GM12878 (cell line): ENCODE data around the gene MSANTD2. TPM values are rescaled to one million over a fixed set of nuclear protein-coding genes. Genes with fewer than 3 reads are reported as not detected.
A peak's percentile ranks its signal among the peaks of the same experiment; 100 is the strongest.

ENCODE experiments used
- ATAC-seq: fragments of 200-7000 bp; cut with Tn5 transposase; 3 replicates; pipeline ENCODE4 v1.9.1; 2020; ENCODE audit warnings: mild to moderate bottlenecking, moderate library complexity
- BruUV-seq: library from RNA; stranded (reverse); fragments of 400-500 nt; replicated peaks from 2 replicates; lab custom pipeline; 2021; lab: Mats Ljungman, UMichigan
- CTCF ChIA-PET: fragments of 300-600 bp; sonication (Branson Sonifier 250); formaldehyde crosslinking; extraction: SDS; loops from one replicate; lab custom pipeline; 2021; ENCODE audit warnings: inconsistent platforms; lab: Yijun Ruan, JAX
- POLR2A ChIA-PET: fragments of 350-600 bp; formaldehyde crosslinking; extraction: SDS; loops from one replicate; lab custom pipeline; 2021; ENCODE audit warnings: inconsistent platforms; lab: Charles Lee
- RAD21 ChIA-PET: fragments of 300-600 bp; sonication (Branson Sonifier 250); formaldehyde crosslinking; loops from one replicate; lab custom pipeline; 2023; ENCODE audit warnings: antibody characterized with exemption; ENCODE audit not compliant: unreplicated experiment; lab: Charles Lee
- SMC1A ChIA-PET: fragments of 300-600 bp; sonication (Branson Sonifier 250); formaldehyde crosslinking; loops from one replicate; lab custom pipeline; 2023; ENCODE audit not compliant: unreplicated experiment, uncharacterized antibody; lab: Charles Lee
- DNase-seq: peaks from one replicate; pipeline ENCODE4 v3.0.0-alpha.2; 2011; ENCODE audit warnings: low read depth, low spot score
- FAIRE-seq: peaks from 3 replicates; lab custom pipeline; 2011; peaks lifted over from hg19 to GRCh38; lab: Jason Lieb, UNC
- H2AFZ ChIP-seq: 2 replicates; pipeline ENCODE4 v1.6.0; 2011; ENCODE audit warnings: low read depth, low read length, control low read depth; ENCODE audit not compliant: control insufficient read depth
- H3K27ac ChIP-seq: 2 replicates; pipeline ENCODE4 v1.5.1; 2011; ENCODE audit warnings: control low read depth; ENCODE audit not compliant: control insufficient read depth, insufficient read depth
- H3K27me3 ChIP-seq, 2 experiments: replicated peaks in 1 of 2; 2 replicates each; pipeline versions ENCODE4 v1.6.0 to v1.6.1; 2011; ENCODE audit warnings: low read length in 1 of 2; ENCODE audit not compliant: control insufficient read depth in 2 of 2, insufficient read depth in 2 of 2
- H3K36me3 ChIP-seq, 2 experiments: 2 replicates each; pipeline ENCODE4 v1.5.1; 2011; ENCODE audit warnings: low read length in 1 of 2; ENCODE audit not compliant: control insufficient read depth in 2 of 2, insufficient read depth in 2 of 2
- H3K4me1 ChIP-seq: 2 replicates; pipeline ENCODE4 v1.6.1; 2011; ENCODE audit warnings: mild to moderate bottlenecking, low read length, moderate library complexity, mixed read lengths; ENCODE audit not compliant: control insufficient read depth, insufficient read depth
- H3K4me2 ChIP-seq: 2 replicates; pipeline ENCODE4 v1.6.0; 2011; ENCODE audit warnings: control low read depth; ENCODE audit not compliant: control insufficient read depth, insufficient read depth
- H3K4me3 ChIP-seq: fragments of 200-600 bp; sonication (generic); 2 replicates; pipeline ENCODE4 v1.5.1; 2016
- H3K79me2 ChIP-seq: 2 replicates; pipeline ENCODE4 v1.6.0; 2011; ENCODE audit warnings: low read length; ENCODE audit not compliant: control insufficient read depth, insufficient read depth
- H3K9ac ChIP-seq: 2 replicates; pipeline ENCODE4 v1.8.0; 2011; ENCODE audit warnings: low read length, control low read depth, mixed read lengths; ENCODE audit not compliant: control insufficient read depth, insufficient read depth
- H3K9me3 ChIP-seq: replicated peaks from 3 replicates; pipeline ENCODE4 v1.5.1; 2011; ENCODE audit warnings: mild to moderate bottlenecking, low read length; ENCODE audit not compliant: control insufficient read depth, insufficient read depth
- H4K20me1 ChIP-seq: 2 replicates; pipeline ENCODE4 v1.6.0; 2011; ENCODE audit not compliant: control insufficient read depth, insufficient read depth
- ATF2 ChIP-seq: IDR thresholded peaks from 2 replicates; pipeline ENCODE4 v1.6.1; 2012; ENCODE audit warnings: low read length, inconsistent platforms
- BACH1 ChIP-seq: fragments of 450-650 bp; IDR thresholded peaks from 2 replicates; pipeline ENCODE4 v1.6.1; 2017; ENCODE audit warnings: mild to moderate bottlenecking, borderline replicate concordance
- BHLHE40 ChIP-seq, 2 experiments: fragments of 450-650 bp in 1 of 2; IDR thresholded peaks; 2 replicates each; pipeline ENCODE4 v1.6.1; 2011 to 2017; ENCODE audit warnings: low read depth in 2 of 2, borderline replicate concordance in 1 of 2, improper control_type of control experiment in 1 of 2, low read length in 1 of 2, mild to moderate bottlenecking in 1 of 2
- EP300 ChIP-seq, 2 experiments: fragments of 150-350 bp in 1 of 2; IDR thresholded peaks; 2 replicates each; pipeline ENCODE4 v1.6.1; 2011 to 2012; ENCODE audit warnings: low read depth in 2 of 2, low read length in 2 of 2, borderline replicate concordance in 1 of 2, improper control_type of control experiment in 1 of 2, inconsistent platforms in 1 of 2; ENCODE audit not compliant: control insufficient read depth in 1 of 2
- HCFC1 ChIP-seq: fragments of 150-350 bp; IDR thresholded peaks from 2 replicates; pipeline ENCODE4 v1.6.1; 2014; ENCODE audit warnings: low read length
- JUND ChIP-seq: IDR thresholded peaks from 2 replicates; pipeline ENCODE4 v1.6.1; 2012; ENCODE audit warnings: low read depth, mild to moderate bottlenecking, low read length, improper control_type of control experiment, moderate library complexity
- MTA2 ChIP-seq: fragments of 450-650 bp; IDR thresholded peaks from 2 replicates; pipeline ENCODE4 v1.6.1; 2016; ENCODE audit warnings: low read depth, mild to moderate bottlenecking, moderate library complexity
- PAX5 ChIP-seq: IDR thresholded peaks from 2 replicates; pipeline ENCODE4 v1.6.1; 2011; ENCODE audit warnings: low read depth, low read length, borderline replicate concordance
- PRDM15 ChIP-seq: fragments of 450-650 bp; formaldehyde crosslinking; IDR thresholded peaks from 2 replicates; pipeline ENCODE4 v1.4.0; 2020; ENCODE audit warnings: mild to moderate bottlenecking, moderate library complexity
- RCOR1 ChIP-seq: conservative IDR thresholded peaks from 2 replicates; pipeline ENCODE4 v1.6.1; 2012; ENCODE audit warnings: low read depth, low read length, improper control_type of control experiment
- SMAD1 ChIP-seq: fragments of 450-650 bp; IDR thresholded peaks from 2 replicates; pipeline ENCODE4 v1.6.1; 2018; ENCODE audit warnings: mild to moderate bottlenecking, low read depth; ENCODE audit not compliant: partially characterized antibody
- YBX1 ChIP-seq: fragments of 450-650 bp; IDR thresholded peaks from 2 replicates; pipeline ENCODE4 v1.6.1; 2016; ENCODE audit warnings: antibody characterized with exemption
- YY1 ChIP-seq: IDR thresholded peaks from 2 replicates; pipeline ENCODE4 v1.6.1; 2011; ENCODE audit warnings: low read depth, mild to moderate bottlenecking, low read length
- ZNF622 ChIP-seq: fragments of 450-650 bp; IDR thresholded peaks from 2 replicates; pipeline ENCODE4 v1.6.1; 2017; ENCODE audit warnings: mild to moderate bottlenecking, inconsistent platforms
- ZNF687 ChIP-seq: fragments of 450-650 bp; IDR thresholded peaks from 2 replicates; pipeline ENCODE4 v1.6.1; 2017; ENCODE audit warnings: mild to moderate bottlenecking, moderate library complexity
- WGBS: methylation state at CpG from one replicate; pipeline ENCODE4 v1.1.6; 2016; ENCODE audit warnings: low lambda C conversion rate; ENCODE audit not compliant: insufficient replicate concordance, insufficient coverage; ENCODE audit errors: missing lambda C conversion rate; 5-methylcytosine and 5-hydroxymethylcytosine counted together
- in situ Hi-C: fragments of 300-500 bp; cut with MboI; formaldehyde crosslinking; loops from 9 replicates; pipeline ENCODE4 v1.14.3; 2018; ENCODE audit warnings: mixed read lengths
- intact Hi-C: fragments of 100-400 bp; cut with micrococcal nuclease; formaldehyde crosslinking; loops from one replicate; pipeline ENCODE4 v1.14.2; 2022; ENCODE audit not compliant: unreplicated experiment
- polyA plus RNA-seq, 11 experiments: library from polyadenylated mRNA; depleted of rRNA in 4 of 11; unstranded in 6 of 11; stranded (reverse) in 5 of 11; fragments of >200 nt; fragmentation: Nextera tagmentation in 4 of 11; fragmentation: Illumina TruSeq in 1 of 11; extraction: Ambion mirVana in 4 of 11; extraction: Trizol in 1 of 11; gene quantifications; 1 replicate in 1 of 11; 2 replicates in 10 of 11; pipeline versions ENCODE4 v1.2.1 to v1.2.3, GENCODE V29; 2011 to 2016; ENCODE audit warnings: inconsistent platforms in 2 of 11, missing spikeins in 2 of 11, low read depth in 1 of 11
- total RNA-seq, 4 experiments: library from RNA; depleted of rRNA in 3 of 4; stranded (reverse); fragments of >200 nt in 3 of 4; fragmentation: Illumina TruSeq in 1 of 4; extraction: Trizol in 1 of 4; gene quantifications; 2 replicates each; pipeline versions ENCODE4 v1.2.1 to v1.2.3, GENCODE V29; 2013 to 2021

Gene MSANTD2
- total and polyA plus RNA-seq, 10 of the 15 experiments (the other 5 are each of a cell fraction or from before 2014, with no cell fraction given), result 3.0 to 12.4 (median 8.0) TPM

- FAIRE-seq (no peak), DNase-seq (no peak), ATAC-seq (peak; percentile 82)
- SMC1A ChIA-PET, result interaction anchor here (0.6 to 1.7 kb wide), 9 partner anchors 8 to 94 kb away, joined by 3 to 5 read pairs (median 3); partner anchors contain the start of gene TBRG1
- in situ Hi-C loops (no loop called here), intact Hi-C loops (loop anchor here (2.0 kb wide), 1 partner anchor 43 kb away; no protein-coding TSS in a partner anchor)
- Histone ChIP-seq H3K27me3 (peaks cover 0 to 13% of the 10 kb centered on the region in 2 experiments; a peak in 2 of 4 replicates), H3K9ac (no peak overlapping the region), H3K4me3 (no peak overlapping the region), H4K20me1 (no peaks in the 10 kb centered on the region), H3K79me2 (no peaks in the 10 kb centered on the region), H3K27ac (no peak overlapping the region), H2AFZ (no peak overlapping the region), H3K4me2 (peak overlapping the region; percentile 74; the same call in 1 of the 2 replicates), H3K36me3 (no peaks in the 10 kb centered on the region), H3K4me1 (no peaks in the 10 kb centered on the region; the same call in 1 of the 2 replicates), H3K9me3 (no peaks in the 10 kb centered on the region)
- 36% methylated on average over 7 of the region's 7 CpGs for WGBS
- POLR2A ChIA-PET, result interaction anchor here (0.5 to 1.4 kb wide), 3 partner anchors 9 to 29 kb away, joined by 3 to 4 read pairs (median 3); no protein-coding TSS in a partner anchor
- CTCF ChIA-PET, result interaction anchor here (0.7 to 2.7 kb wide), 6 partner anchors 8 to 48 kb away, joined by 3 to 9 read pairs (median 6); no protein-coding TSS in a partner anchor
- RAD21 ChIA-PET, result interaction anchor here (1.0 to 1.4 kb wide), 4 partner anchors 8 to 44 kb away, joined by 3 to 6 read pairs (median 4); partner anchors contain the start of genes NRGN, SIAE and SPA17
- no TSS peak for BruUV-seq
- TF ChIP-seq SMAD1 (no peak), ZNF622 (no peak), HCFC1 (no peak), PAX5 (no peak), PRDM15 (CRISPR knock-in tag) (no peak), BHLHE40 (IDR thresholded peaks at IDR 0.05; ENCODE audit: borderline replicate concordance in 1 of 2, low read depth in 2 of 2, low read length in 1 of 2) (0 out of 4 replicates have a peak, but pooled peaks of 1 of the 2 experiments have one; percentile 6), YBX1 (no peak), BACH1 (no peak), JUND (peak; percentile 70; the same call in 1 of the 2 replicates), ATF2 (no peak), EP300 (IDR thresholded peaks at IDR 0.05; ENCODE audit: borderline replicate concordance in 1 of 2, control insufficient read depth in 1 of 2, low read depth in 2 of 2, low read length in 2 of 2) (peak in 1 of 2 experiments; percentile 68; a peak in 1 of 4 replicates), MTA2 (peak; percentile 55), YY1 (no peak), ZNF687 (no peak), RCOR1 (no peak)
Measured at GRCh38 chr11:124717421-124717785, 82.8 kb downstream of the MSANTD2 start.
